ENCODE data around the gene TBC1D17.

The TBC1D17 gene

DNA sequence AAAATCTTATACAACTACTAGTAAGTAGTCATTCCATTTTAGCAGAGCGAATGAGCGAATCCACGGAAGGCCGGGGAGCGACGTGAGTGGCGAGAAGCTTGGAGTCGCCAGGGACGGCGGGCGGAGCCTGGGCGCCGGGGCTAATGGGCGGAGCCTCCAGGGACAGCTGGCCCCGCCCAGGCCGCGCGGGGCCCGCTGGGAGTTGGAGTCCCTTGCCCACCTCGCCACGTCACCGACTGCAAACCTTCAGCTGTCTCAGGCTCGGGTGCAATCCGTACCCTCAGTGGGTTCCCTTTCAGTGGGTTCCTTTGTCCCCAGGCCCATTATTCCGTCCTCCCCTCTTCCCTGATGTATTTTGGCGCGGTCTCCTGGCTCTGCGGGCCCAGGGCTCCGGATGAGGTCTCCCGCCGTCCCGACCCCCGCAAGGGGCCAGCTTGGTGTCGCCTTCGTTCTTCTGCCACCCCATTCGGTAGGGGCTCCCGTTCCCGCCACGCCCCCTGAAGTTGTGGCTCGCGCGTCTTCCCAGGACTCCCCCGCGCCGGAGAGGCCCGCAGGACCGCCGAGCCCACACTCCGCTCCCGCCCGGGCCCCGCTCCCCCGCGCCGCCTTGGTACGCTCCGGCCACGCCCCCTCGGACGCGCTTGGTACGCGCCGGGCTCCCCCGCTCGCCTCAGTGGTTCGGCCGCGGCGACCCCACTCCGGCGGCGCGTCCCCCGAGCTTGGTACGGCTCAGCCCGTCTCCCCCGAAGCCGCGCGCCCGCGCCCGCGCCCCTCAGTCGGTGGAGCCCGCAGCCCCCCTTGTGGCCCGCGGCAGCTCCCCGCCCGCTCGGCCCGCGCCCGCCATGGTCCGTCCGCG is 26.8 kb upstream of the TBC1D17 start, which contains the start of gene PTOV1:
TSS of gene PTOV1 (plus strand) at position 673 of the 856 bp plus-strand sequence.
- peak within 1 kb of the TSS; percentile 100 for H3K27ac ChIP-seq (ENCODE audit: low read depth, low read length)
- H3K4me1 ChIP-seq (ENCODE audit: control insufficient read depth, insufficient read depth, low read length), result peaks cover 19% of the 10 kb centered on the region
- H3K9ac ChIP-seq (ENCODE audit: low read length), result peak within 1 kb of the TSS; percentile 98
- H3K4me3 ChIP-seq (ENCODE audit: low read length), result peak within 1 kb of the TSS; percentile 96
- H3K27me3 ChIP-seq (ENCODE audit: control insufficient read depth, insufficient read depth, low read length), result no peaks in the 10 kb centered on the region
- no peaks in the 10 kb centered on the region for H3K36me3 ChIP-seq (ENCODE audit: control insufficient read depth, insufficient read depth, low read length)

DNA sequence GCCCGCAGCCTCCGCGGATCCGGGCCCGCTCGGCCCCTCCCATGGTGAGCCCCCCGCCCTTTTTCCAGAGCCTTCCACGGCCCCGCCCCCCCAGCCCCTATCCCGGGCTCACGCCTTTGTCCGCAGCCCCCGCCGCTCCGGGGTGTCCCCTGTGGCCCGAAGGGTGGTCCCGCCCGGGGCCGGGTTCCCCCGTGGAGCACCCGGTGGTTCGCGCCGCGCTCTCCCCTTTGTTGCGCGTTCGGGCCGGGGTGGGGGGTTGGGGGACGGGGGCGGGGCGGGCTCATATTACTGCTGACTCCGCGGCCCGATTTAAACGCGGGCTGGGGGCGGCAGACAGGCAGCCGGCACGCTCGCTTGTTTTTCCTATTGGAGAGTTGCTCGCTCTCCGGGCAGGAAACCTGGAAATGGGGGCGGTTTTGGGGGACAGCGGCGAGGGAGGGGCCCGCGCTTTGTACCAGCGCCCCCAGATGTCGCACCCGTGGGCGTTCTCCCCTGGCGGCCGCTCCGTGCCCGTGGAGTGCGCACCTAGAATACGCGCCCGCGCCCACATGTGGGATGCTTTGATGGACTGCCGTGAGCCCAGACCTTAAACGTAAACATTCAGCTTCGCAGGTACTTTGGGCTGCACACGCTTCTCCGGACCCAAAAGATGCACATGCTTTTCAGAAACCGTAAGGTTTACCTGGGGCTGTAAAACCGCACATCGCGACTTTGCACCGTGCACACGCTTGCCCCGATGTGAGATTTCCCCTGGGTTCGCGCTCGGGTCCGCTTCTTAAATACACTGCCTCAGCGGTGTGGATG is 25.8 kb upstream of the TBC1D17 start:
- Histone ChIP-seq H3K4me1 (ENCODE audit: control insufficient read depth, insufficient read depth, low read length) (peaks cover 19% of the 10 kb centered on the region), H3K36me3 (ENCODE audit: control insufficient read depth, insufficient read depth, low read length) (peaks cover 2% of the 10 kb centered on the region), H3K4me3 (ENCODE audit: low read length) (peak overlapping the region; percentile 96), H3K27ac (ENCODE audit: low read depth, low read length) (peak overlapping the region; percentile 100), H3K27me3 (ENCODE audit: control insufficient read depth, insufficient read depth, low read length) (no peaks in the 10 kb centered on the region), H3K9ac (ENCODE audit: low read length) (no peak overlapping the region)

DNA sequence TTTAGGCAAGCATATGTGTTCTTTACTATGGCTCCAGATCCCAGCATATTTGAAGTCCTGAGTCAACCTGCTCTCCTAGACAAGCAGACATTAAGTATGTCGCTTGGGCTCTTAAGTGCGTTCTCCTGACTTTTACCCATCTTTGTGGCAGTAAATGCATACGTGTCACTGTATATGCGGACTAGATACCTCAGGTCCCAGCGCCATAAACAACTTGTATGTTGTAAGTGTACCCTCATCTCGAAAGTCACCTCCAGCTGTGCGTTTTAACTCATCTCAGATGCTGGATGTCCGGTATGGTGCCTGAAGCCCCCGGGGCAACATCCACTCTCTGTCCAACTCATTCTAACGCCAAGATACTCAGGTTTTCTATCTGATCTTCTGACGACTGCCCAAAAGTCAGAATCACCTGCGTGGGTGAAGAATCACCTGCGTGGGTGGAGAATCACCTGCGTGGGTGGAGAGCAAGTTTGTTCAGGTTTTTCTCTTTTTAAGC is 24.8 kb upstream of the TBC1D17 start:
- Histone ChIP-seq H3K4me3 (ENCODE audit: low read length) (peak overlapping the region; percentile 78), H3K27me3 (ENCODE audit: control insufficient read depth, insufficient read depth, low read length) (no peaks in the 10 kb centered on the region), H3K27ac (ENCODE audit: low read depth, low read length) (peak overlapping the region; percentile 14), H3K36me3 (ENCODE audit: control insufficient read depth, insufficient read depth, low read length) (peaks cover 9% of the 10 kb centered on the region), H3K9ac (ENCODE audit: low read length) (no peak overlapping the region), H3K4me1 (ENCODE audit: control insufficient read depth, insufficient read depth, low read length) (peaks cover 19% of the 10 kb centered on the region)

GRCh38 chr19:49853852-49854377 is 23.6 kb upstream of the TBC1D17 start:
- Histone ChIP-seq H3K36me3 (ENCODE audit: control insufficient read depth, insufficient read depth, low read length) (peaks cover 20% of the 10 kb centered on the region), H3K9ac (ENCODE audit: low read length) (no peak overlapping the region), H3K27me3 (ENCODE audit: control insufficient read depth, insufficient read depth, low read length) (no peaks in the 10 kb centered on the region), H3K4me1 (ENCODE audit: control insufficient read depth, insufficient read depth, low read length) (peaks cover 19% of the 10 kb centered on the region), H3K4me3 (ENCODE audit: low read length) (no peak overlapping the region), H3K27ac (ENCODE audit: low read depth, low read length) (no peak overlapping the region)

GRCh38 chr19:49854378-49855263 is 22.9 kb upstream of the TBC1D17 start:
- peaks cover 22% of the 10 kb centered on the region for H3K36me3 ChIP-seq (ENCODE audit: control insufficient read depth, insufficient read depth, low read length)
- H3K9ac ChIP-seq (ENCODE audit: low read length), result no peak overlapping the region
- no peak overlapping the region for H3K4me3 ChIP-seq (ENCODE audit: low read length)
- no peaks in the 10 kb centered on the region for H3K27me3 ChIP-seq (ENCODE audit: control insufficient read depth, insufficient read depth, low read length)
- H3K4me1 ChIP-seq (ENCODE audit: control insufficient read depth, insufficient read depth, low read length), result peaks cover 19% of the 10 kb centered on the region
- H3K27ac ChIP-seq (ENCODE audit: low read depth, low read length), result no peak overlapping the region

GRCh38 chr19:49855277-49855675 is 22.2 kb upstream of the TBC1D17 start:
- H3K9ac ChIP-seq (ENCODE audit: low read length), result no peak overlapping the region
- H3K4me3 ChIP-seq (ENCODE audit: low read length), result no peak overlapping the region
- H3K27me3 ChIP-seq (ENCODE audit: control insufficient read depth, insufficient read depth, low read length), result no peaks in the 10 kb centered on the region
- peaks cover 23% of the 10 kb centered on the region for H3K36me3 ChIP-seq (ENCODE audit: control insufficient read depth, insufficient read depth, low read length)
- no peak overlapping the region for H3K27ac ChIP-seq (ENCODE audit: low read depth, low read length)
- H3K4me1 ChIP-seq (ENCODE audit: control insufficient read depth, insufficient read depth, low read length), result peaks cover 13% of the 10 kb centered on the region

- Histone ChIP-seq H3K36me3 (ENCODE audit: control insufficient read depth, insufficient read depth, low read length) (peaks cover 26% of the 10 kb centered on the region), H3K27me3 (ENCODE audit: control insufficient read depth, insufficient read depth, low read length) (no peaks in the 10 kb centered on the region), H3K4me1 (ENCODE audit: control insufficient read depth, insufficient read depth, low read length) (peaks cover 12% of the 10 kb centered on the region), H3K4me3 (ENCODE audit: low read length) (no peak overlapping the region), H3K27ac (ENCODE audit: low read depth, low read length) (no peak overlapping the region), H3K9ac (ENCODE audit: low read length) (no peak overlapping the region)
Measured at GRCh38 chr19:49855676-49856573, 21.6 kb upstream of the TBC1D17 start.

DNA sequence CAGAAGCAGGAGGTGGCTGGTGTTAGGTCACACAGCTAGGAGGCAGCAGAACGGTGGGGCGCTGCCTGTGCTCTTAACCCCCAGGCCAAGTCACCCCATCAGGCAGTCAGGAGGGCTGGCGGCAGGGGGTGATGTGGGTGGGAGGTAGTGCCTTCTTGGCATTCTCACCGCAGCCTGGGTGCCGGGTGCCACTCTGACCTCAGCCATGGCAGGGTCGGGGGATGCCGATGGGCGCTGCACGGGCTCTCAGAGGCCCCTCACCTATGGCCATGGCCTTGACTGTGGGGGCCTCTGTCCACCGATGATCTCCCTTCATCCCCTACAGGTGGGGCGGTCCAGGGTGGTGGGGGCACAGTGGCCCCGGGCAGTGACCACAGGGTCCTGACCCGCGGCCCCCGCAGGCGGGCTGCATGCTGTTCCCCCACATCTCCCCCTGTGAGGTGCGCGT is 20.9 kb upstream of the TBC1D17 start:
- H3K27ac ChIP-seq (ENCODE audit: low read depth, low read length), result no peak overlapping the region
- H3K27me3 ChIP-seq (ENCODE audit: control insufficient read depth, insufficient read depth, low read length), result no peaks in the 10 kb centered on the region
- no peak overlapping the region for H3K9ac ChIP-seq (ENCODE audit: low read length)
- H3K4me1 ChIP-seq (ENCODE audit: control insufficient read depth, insufficient read depth, low read length), result peaks cover 12% of the 10 kb centered on the region
- H3K36me3 ChIP-seq (ENCODE audit: control insufficient read depth, insufficient read depth, low read length), result peaks cover 26% of the 10 kb centered on the region
- no peak overlapping the region for H3K4me3 ChIP-seq (ENCODE audit: low read length)

- Histone ChIP-seq H3K27ac (ENCODE audit: low read depth, low read length) (no peak overlapping the region), H3K9ac (ENCODE audit: low read length) (no peak overlapping the region), H3K36me3 (ENCODE audit: control insufficient read depth, insufficient read depth, low read length) (peaks cover 26% of the 10 kb centered on the region), H3K4me3 (ENCODE audit: low read length) (no peak overlapping the region), H3K4me1 (ENCODE audit: control insufficient read depth, insufficient read depth, low read length) (peaks cover 8% of the 10 kb centered on the region), H3K27me3 (ENCODE audit: control insufficient read depth, insufficient read depth, low read length) (no peaks in the 10 kb centered on the region)
Measured at GRCh38 chr19:49857061-49857837, 20.3 kb upstream of the TBC1D17 start.

DNA sequence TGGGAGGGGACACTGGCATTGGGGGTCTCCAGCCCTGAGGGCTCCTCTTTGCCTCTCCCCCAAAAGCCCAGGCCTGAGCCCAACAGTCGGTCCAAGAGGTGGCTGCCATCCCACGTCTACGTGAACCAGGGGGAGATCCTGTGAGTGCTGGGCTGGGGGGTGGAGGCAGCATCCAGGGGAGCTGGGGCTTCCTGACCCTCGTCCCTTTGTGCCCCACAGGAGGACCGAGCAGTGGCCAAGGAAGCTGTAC is 19.7 kb upstream of the TBC1D17 start:
- Histone ChIP-seq H3K27me3 (ENCODE audit: control insufficient read depth, insufficient read depth, low read length) (no peaks in the 10 kb centered on the region), H3K4me3 (ENCODE audit: low read length) (no peak overlapping the region), H3K27ac (ENCODE audit: low read depth, low read length) (no peak overlapping the region), H3K36me3 (ENCODE audit: control insufficient read depth, insufficient read depth, low read length) (peaks cover 26% of the 10 kb centered on the region), H3K9ac (ENCODE audit: low read length) (no peak overlapping the region), H3K4me1 (ENCODE audit: control insufficient read depth, insufficient read depth, low read length) (peaks cover 3% of the 10 kb centered on the region)

All from rectal smooth muscle tissue (tissue), 1 donor.